ENCODE measurements around the gene INPP4A.

The INPP4A gene

GRCh38 chr2:98541906-98542305, 97.2 kb downstream of the INPP4A start:
- no peak for DNase-seq (ENCODE audit: low read depth)

GRCh38 chr2:98543214-98543613, 98.6 kb downstream of the INPP4A start:
- no peak for DNase-seq (ENCODE audit: low read depth)

DNA sequence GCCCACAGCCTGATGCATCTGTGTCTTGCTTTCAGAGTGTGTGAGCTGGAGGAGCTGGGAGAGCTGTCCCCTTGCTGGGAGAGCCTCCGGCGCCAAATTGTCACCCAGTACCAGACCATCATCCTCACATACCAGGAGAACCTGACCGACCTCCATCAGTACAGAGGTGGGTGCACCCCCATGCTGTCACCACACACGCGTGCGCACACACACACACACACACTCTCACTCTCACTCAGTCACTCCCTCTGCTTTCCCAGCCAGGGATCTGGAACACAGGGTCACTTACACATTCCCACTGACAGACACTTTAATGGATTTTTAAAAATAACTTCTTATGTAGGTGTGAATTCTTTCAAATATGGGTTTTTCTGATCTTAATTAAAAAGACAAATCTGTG, 99.2 kb downstream of the INPP4A start:
- DNase-seq (ENCODE audit: low read depth): no peak

GRCh38 chr2:98545591-98545990, 100.9 kb downstream of the INPP4A start:
- no peak for DNase-seq (ENCODE audit: low read depth)

- no peak for DNase-seq (ENCODE audit: low read depth)
Observed at GRCh38 chr2:98546186-98546585, 101.5 kb downstream of the INPP4A start.

GRCh38 chr2:98547092-98547790, 102.6 kb downstream of the INPP4A start:
- DNase-seq (ENCODE audit: low read depth): no peak

- DNase-seq (ENCODE audit: low read depth): no peak
Observed at GRCh38 chr2:98548920-98549818, 104.5 kb downstream of the INPP4A start.

DNA sequence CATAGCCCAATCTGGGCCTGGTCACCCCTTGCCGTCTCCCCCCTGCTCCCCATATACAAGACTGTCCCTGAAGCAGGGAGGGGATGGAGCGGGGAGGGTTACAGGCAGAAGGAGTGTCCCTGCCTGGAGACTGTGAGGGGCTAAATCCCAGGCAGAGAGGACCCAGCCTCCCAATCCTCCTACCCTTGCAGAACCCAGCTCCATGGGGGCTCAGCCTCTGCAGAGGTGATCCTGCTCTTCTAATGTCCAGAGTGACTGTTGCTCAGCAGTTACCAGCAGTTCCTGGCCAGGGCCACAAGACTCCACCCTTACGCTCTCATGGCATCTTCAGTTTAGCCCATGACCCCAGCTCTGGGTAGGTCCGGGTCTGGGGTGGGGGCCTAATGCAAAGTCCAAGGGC, 105.5 kb downstream of the INPP4A start:
- DNase-seq (ENCODE audit: low read depth): no peak

DNA sequence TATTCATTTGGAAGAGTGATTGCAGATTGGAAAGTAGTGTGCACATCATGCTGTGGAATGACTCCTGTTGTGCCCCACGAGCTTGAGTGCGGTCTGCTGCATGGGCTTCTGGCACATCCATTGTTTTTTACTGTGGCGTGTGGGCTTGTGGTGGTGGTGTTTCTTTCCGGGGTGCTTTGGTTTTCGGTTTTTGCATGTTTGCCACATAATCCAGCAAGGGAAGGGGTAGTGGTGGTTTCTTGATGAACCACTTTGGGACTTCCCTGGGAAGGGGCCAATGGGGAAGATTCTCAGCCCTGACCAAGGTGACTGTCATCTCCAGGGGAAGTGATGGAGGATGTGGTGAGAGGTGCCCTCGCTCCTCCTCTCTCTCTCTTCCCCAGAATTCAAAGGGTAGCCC, 106.7 kb downstream of the INPP4A start:
- no peak for DNase-seq (ENCODE audit: low read depth)

- no peak for DNase-seq (ENCODE audit: low read depth)
Observed at GRCh38 chr2:98552499-98553179, 108.0 kb downstream of the INPP4A start.

DNA sequence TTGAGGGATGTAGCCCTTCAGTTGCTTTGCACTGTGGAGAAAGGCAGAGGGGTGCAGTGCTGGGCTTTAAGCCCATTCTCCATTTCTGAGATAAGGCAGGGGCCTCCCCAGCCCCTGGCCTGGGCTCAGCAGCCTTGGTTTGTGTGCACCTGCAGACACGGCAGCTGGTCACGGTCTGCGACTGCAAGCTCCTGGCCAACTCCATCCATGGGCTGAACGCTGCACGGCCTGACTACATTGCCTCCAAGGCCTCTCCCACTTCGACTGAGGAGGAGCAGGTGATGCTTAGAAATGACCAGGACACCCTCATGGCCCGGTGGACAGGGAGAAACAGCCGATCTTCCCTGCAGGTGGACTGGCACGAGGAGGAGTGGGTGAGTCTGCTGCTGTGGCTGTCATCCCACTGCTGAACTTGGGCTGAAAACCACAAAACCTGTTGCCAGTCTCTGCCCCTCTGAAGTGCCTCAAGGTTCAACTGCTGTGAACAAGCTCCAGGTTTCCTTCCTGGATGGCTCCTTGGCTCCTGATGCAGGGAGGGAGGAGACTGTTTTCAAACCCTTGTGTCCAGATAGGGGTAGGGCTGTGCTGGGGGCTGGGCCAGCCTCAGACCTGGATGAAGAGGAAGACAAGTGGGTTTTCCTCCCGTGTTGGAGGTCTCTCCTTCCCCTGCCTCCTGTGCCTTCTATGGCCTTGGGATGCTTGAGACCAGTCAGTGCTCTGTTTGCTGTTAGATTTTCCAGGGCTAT, 109.6 kb downstream of the INPP4A start:
- no peak for DNase-seq (ENCODE audit: low read depth)

DNA sequence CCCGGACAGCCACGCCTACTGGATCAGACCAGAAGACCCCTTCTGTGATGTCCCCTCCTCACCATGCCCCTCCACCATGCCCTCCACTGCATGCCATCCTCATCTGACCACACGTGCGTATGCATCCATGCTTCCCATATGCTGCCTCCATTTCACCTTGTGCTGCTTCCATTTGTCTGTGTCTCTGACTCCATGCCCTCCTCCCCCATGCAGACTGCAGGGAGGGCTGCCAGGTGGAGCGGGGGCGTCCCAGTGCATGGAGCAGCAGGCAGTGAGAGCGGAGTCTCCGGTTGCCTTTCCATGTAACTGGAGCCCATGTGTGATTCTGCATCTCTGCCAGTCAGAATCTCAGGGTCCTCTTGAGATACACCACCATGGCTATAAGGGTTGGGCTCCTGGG, 111.0 kb downstream of the INPP4A start:
- DNase-seq (ENCODE audit: low read depth): no peak

DNA sequence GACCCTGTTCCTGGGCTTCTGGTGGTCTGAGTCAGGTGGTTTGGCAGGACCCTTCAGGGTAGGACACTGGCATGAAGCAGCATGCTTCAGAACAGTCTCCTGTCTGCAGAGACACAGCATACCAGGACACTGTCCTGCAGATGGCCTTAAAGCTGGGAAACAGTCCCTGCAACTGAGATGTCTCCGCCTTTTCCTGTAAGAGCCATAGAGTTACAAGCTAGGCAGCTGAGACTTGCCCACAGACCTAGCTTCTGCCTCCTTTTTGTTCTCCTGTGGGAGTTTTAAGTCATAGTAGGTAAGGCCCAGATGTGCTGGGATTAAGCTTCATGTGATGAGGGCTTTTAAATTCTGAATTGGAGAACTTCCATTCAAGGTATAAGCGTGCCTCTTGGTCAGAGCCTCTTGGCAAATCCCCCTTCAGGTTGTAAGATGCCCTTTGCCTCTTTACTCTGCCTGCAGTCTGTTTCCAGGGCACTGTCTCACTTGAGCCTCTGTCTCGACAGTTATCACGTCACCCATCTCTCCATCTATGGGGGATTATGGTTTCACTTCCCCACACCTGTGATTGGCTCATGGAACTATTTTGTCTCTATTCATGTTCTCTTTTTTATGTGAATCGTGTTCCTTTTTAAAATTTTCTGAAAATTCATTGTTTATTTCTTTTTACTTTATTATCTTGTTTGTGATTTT, 111.8 kb downstream of the INPP4A start:
- no peak for DNase-seq (ENCODE audit: low read depth)

DNA sequence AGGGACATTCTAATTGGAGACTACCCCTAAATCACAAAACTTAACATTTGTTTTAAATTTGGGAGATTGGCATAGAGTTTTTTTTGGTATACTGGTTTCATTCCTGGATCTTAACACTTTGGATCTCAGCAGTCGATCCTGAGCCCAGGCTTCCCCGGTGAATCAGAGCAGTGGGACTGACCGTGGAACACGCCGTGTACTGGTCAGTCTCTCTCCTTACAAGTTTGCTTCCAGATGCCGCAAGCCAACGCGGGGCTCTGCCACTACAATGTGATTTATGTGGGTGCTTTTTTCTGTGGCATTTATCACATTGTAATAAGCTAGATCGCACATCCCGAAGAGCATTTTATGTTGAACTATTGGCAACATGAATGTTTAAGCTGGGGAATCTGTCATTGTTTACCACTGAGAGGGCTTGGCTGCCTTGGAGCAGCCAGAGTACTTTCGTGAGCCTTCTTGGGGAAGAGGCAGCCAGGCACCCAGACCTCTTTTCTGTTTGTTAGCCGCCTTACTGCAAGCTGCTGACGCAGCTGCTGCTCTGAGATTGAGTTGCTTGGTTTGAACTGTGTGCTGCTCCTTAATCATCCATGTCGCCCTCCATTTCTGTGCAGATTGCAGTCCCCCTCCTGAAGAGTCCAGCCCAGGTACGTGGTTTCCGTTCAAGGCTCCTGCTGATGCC, 114.3 kb downstream of the INPP4A start:
- DNase-seq (ENCODE audit: low read depth): no peak

- DNase-seq (ENCODE audit: low read depth): no peak
Observed at GRCh38 chr2:98559581-98559980, 114.9 kb downstream of the INPP4A start.

DNA sequence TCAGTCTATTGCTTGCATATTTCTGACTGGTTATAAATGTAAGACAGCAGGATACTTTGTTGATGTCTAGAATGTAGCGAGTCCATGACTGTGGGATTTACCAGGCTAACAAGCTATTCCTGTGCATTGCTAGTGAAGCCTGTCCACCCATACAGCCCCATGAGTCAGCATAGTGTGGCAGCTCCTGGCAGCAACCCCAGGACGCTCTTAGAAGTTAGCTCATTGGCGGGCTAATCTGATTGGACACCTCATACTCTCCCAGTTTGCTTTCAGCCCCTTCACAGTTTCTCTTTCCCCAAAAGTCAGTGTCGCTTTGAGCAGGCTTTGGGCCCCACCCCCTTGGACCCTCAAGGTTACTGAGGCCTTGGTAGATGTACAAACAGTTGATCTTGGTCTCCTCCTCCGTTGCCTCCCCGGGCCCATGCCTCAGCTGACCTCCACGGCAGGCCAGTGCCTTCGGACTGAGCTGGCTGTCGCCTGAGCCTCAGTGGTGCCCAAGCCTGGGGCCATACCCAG, 115.7 kb downstream of the INPP4A start:
- no peak for DNase-seq (ENCODE audit: low read depth)

GRCh38 chr2:98561018-98561417, 116.4 kb downstream of the INPP4A start:
- no peak for DNase-seq (ENCODE audit: low read depth)

- no peak for DNase-seq (ENCODE audit: low read depth)
Observed at GRCh38 chr2:98561902-98562695, 117.4 kb downstream of the INPP4A start.

DNA sequence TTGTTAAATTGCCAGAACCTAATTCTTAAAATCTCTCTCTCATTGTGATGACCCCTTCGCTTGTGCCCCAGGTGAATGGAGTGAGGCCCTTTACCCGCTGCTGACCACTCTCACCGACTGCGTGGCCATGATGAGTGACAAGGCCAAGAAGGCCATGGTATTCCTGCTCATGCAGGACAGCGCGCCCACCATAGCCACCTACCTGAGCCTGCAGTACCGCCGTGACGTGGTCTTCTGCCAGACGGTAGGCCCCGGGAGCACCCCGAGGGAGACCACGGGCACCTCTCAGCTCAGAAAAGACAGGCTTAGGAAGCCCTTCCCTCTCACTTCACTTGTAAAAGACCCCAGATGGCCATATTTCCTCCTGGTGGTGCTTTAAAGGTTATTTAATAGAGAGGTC, 118.7 kb downstream of the INPP4A start:
- DNase-seq (ENCODE audit: low read depth): no peak

Data from activated T-helper 1 cell treated with Interleukin-2 at 50 U/mL for 16 hours (primary cell).